KMS-11 (cell line): ENCODE data around the gene FOXC2.

Source experiments
- H2AFZ ChIP-seq: fragments of 200-600 bp; sonication (generic); 2 replicates; pipeline ENCODE4 v1.6.1; 2016; ENCODE audit warnings: antibody characterized with exemption, mixed run types, low read depth
- H3K27ac ChIP-seq: fragments of 200-600 bp; sonication (generic); 2 replicates; pipeline ENCODE4 v1.6.1; 2016; ENCODE audit warnings: mild to moderate bottlenecking, mixed run types
- H3K27me3 ChIP-seq: fragments of 200-600 bp; sonication (generic); 2 replicates; pipeline ENCODE4 v1.6.1; 2017; ENCODE audit warnings: mild to moderate bottlenecking, low read depth, mixed run types, moderate library complexity; ENCODE audit not compliant: insufficient read depth
- H3K36me3 ChIP-seq: fragments of 200-600 bp; sonication (generic); 2 replicates; pipeline ENCODE4 v1.6.1; 2017; ENCODE audit warnings: mild to moderate bottlenecking, mixed run types; ENCODE audit not compliant: insufficient read depth
- H3K4me1 ChIP-seq: fragments of 200-600 bp; sonication (generic); 2 replicates; pipeline ENCODE4 v1.6.1; 2016; ENCODE audit warnings: mild to moderate bottlenecking, low read depth, mixed run types; ENCODE audit not compliant: poor library complexity, severe bottlenecking
- H3K4me2 ChIP-seq: fragments of 200-600 bp; sonication (generic); 2 replicates; pipeline ENCODE4 v1.7.0; 2016; ENCODE audit warnings: mild to moderate bottlenecking, mixed run types
- H3K4me3 ChIP-seq: fragments of 200-600 bp; sonication (generic); IDR thresholded peaks from 2 replicates; pipeline ENCODE4 v1.6.1; 2017; ENCODE audit warnings: low read depth, low read length, mixed read lengths; ENCODE audit not compliant: insufficient read depth
- H3K79me2 ChIP-seq: fragments of 200-600 bp; sonication (generic); 2 replicates; pipeline ENCODE4 v1.6.1; 2016; ENCODE audit warnings: low read depth, mixed run types; ENCODE audit not compliant: insufficient read depth
- H3K9ac ChIP-seq: fragments of 200-600 bp; sonication (generic); 2 replicates; pipeline ENCODE4 v1.6.1; 2016; ENCODE audit warnings: mild to moderate bottlenecking, mixed run types
- H4K20me1 ChIP-seq: fragments of 200-600 bp; sonication (generic); 2 replicates; pipeline ENCODE4 v1.6.1; 2016; ENCODE audit warnings: mild to moderate bottlenecking, mixed run types; ENCODE audit not compliant: insufficient read depth
- TF ChIP-seq, protein P1 (sequence below): fragments of 200-600 bp; sonication (generic); conservative IDR thresholded peaks from 2 replicates; pipeline ENCODE4 v1.6.1; 2017; ENCODE audit warnings: low read depth, mild to moderate bottlenecking, antibody characterized with exemption, low read length, moderate library complexity, mixed read lengths

Gene FOXC2

DNA sequence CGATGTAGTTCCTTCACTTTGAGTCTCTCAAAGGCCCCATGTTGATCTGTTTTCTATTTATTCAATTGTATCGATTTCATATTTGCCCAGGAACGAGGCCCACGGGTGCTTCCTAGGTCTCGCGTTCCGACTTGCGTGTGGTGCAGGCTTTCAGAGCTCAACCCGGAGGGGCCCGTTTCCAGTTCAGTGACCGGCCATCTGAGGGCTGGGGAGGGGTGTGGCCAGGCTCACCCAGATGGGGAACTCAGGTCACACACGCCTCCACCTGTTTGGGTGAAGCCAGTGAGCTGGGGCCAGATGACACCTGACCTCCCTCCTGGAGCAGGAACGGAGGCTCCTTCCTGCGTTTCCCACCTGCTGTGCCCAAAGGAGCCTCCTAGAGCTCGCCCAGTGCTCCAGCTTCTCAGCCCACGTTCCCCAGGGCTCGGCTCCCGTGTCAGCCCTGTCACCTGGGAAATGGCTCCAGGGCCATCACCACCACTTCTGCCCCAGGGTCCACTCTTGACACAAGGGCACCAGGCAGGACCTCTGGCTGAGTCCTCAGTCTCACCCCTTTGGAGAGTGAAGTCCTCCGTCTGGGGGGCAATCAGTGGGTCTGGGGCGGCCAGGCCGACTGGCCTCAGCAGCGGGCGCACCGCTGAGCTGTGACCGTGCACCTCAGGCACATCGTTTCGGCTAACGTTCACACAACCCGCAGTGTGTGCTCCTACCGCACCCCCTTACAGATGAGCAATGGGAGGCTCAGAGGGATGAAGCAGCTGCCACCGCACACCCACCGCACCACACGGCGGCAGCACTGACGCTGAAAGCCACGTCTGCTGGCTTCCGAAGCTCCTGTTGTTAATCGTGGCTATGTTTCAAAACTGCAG lies 38.3 kb upstream of the FOXC2 start:
- H3K79me2 ChIP-seq = no peaks in the 10 kb centered on the region
- H3K36me3 ChIP-seq = no peaks in the 10 kb centered on the region
- no peaks in the 10 kb centered on the region for H4K20me1 ChIP-seq
- H3K4me1 ChIP-seq = no peaks in the 10 kb centered on the region
- H3K9ac ChIP-seq = no peak overlapping the region
- TF ChIP-seq, protein P1, sequence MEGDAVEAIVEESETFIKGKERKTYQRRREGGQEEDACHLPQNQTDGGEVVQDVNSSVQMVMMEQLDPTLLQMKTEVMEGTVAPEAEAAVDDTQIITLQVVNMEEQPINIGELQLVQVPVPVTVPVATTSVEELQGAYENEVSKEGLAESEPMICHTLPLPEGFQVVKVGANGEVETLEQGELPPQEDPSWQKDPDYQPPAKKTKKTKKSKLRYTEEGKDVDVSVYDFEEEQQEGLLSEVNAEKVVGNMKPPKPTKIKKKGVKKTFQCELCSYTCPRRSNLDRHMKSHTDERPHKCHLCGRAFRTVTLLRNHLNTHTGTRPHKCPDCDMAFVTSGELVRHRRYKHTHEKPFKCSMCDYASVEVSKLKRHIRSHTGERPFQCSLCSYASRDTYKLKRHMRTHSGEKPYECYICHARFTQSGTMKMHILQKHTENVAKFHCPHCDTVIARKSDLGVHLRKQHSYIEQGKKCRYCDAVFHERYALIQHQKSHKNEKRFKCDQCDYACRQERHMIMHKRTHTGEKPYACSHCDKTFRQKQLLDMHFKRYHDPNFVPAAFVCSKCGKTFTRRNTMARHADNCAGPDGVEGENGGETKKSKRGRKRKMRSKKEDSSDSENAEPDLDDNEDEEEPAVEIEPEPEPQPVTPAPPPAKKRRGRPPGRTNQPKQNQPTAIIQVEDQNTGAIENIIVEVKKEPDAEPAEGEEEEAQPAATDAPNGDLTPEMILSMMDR = no peak
- H3K4me3 ChIP-seq = no peak overlapping the region
- H3K4me2 ChIP-seq = no peak overlapping the region
- H3K27ac ChIP-seq = no peak overlapping the region
- H2AFZ ChIP-seq = no peak overlapping the region
- H3K27me3 ChIP-seq = no peaks in the 10 kb centered on the region; the same call in 1 of the 2 replicates

DNA sequence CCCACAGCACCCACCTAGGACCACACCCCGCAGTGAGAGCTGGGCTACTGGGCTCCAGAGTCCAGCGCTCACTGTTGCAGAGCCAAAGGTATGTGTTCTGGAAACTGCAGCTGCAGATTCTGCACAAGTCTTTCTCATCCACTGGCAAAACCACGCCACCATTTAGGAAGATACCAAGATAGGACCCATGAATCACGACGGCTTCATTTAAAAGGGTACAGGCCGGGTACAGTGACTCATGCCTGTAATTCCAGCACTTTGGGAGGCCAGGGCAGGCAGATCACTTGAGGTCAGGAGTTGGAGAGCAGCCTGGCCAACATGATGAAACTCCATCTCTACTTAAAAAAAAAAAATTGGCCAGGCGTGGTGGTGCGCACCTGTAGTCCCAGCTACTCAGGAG lies 37.5 kb upstream of the FOXC2 start:
- Histone ChIP-seq H3K27me3 (no peaks in the 10 kb centered on the region), H2AFZ (no peak overlapping the region), H3K9ac (no peak overlapping the region), H3K4me2 (no peak overlapping the region), H4K20me1 (no peaks in the 10 kb centered on the region), H3K27ac (no peak overlapping the region), H3K4me1 (no peaks in the 10 kb centered on the region), H3K79me2 (no peaks in the 10 kb centered on the region), H3K4me3 (no peak overlapping the region), H3K36me3 (no peaks in the 10 kb centered on the region)
- TF ChIP-seq, protein P1 = no peak

- no peaks in the 10 kb centered on the region for H3K4me1 ChIP-seq
- H3K27ac ChIP-seq = no peak overlapping the region
- no peak overlapping the region for H3K9ac ChIP-seq
- H3K79me2 ChIP-seq = no peaks in the 10 kb centered on the region
- H2AFZ ChIP-seq = no peak overlapping the region
- no peak overlapping the region for H3K4me2 ChIP-seq
- no peaks in the 10 kb centered on the region for H3K27me3 ChIP-seq
- H3K36me3 ChIP-seq = no peaks in the 10 kb centered on the region
- TF ChIP-seq, protein P1 = no peak
- H3K4me3 ChIP-seq = no peak overlapping the region
- no peaks in the 10 kb centered on the region for H4K20me1 ChIP-seq
These were observed 36.1 kb upstream of the FOXC2 start for GRCh38 chr16:86530251-86531190.

DNA sequence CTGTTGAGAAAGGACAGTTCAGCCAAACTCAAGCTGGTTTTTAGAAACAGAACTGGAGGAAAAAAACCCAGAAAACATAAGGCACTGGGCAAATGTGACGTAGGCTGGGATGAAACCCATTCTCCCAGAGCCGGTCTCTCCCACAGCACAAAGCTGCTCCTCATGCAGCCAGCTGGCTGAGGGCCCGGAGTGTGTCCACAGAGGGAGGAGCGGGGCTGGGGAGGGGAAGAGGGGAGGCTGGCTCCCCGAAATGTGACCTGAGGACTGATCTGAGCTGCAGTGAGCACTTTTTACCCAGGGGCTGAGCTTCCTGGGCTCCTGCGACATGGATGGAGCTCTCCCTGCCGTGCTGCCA lies 35.5 kb upstream of the FOXC2 start:
- TF ChIP-seq, protein P1 = no peak
- H3K36me3 ChIP-seq = no peaks in the 10 kb centered on the region
- no peaks in the 10 kb centered on the region for H3K27me3 ChIP-seq

More for the DNA sequence above, 35.5 kb upstream of the FOXC2 start:
- Histone ChIP-seq H3K9ac (no peak overlapping the region), H3K27ac (no peak overlapping the region), H3K4me2 (no peak overlapping the region), H3K79me2 (no peaks in the 10 kb centered on the region), H3K4me1 (no peaks in the 10 kb centered on the region), H3K4me3 (no peak overlapping the region), H4K20me1 (no peaks in the 10 kb centered on the region), H2AFZ (no peak overlapping the region)
